HepG2 (cell line): ENCODE results near the gene R3HDM4. TPM values are rescaled to one million over a fixed set of nuclear protein-coding genes. Genes with fewer than 3 reads are reported as not detected.

ENCODE experiments used
- BCL6 ChIP-seq: IDR thresholded peaks from 2 replicates; pipeline ENCODE4 v1.6.1; 2016; ENCODE audit warnings: missing genetic modification reagents, missing compliant biosample characterization
- FIP1L1 ChIP-seq: fragments of 200-400 bp; formaldehyde crosslinking; IDR thresholded peaks from 2 replicates; pipeline ENCODE4 v1.6.1; 2018; ENCODE audit warnings: low read depth, mild to moderate bottlenecking, low read length, moderate library complexity, borderline replicate concordance; ENCODE audit not compliant: insufficient read depth
- FOSL1 ChIP-seq: sonication (generic); formaldehyde crosslinking; IDR thresholded peaks from 2 replicates; pipeline ENCODE4 v1.9.0; 2021; ENCODE audit warnings: missing genetic modification reagents, borderline replicate concordance
- FOXA1 ChIP-seq, 2 experiments: fragments of 450-650 bp in 1 of 2; sonication (generic) in 1 of 2; formaldehyde crosslinking in 1 of 2; IDR thresholded peaks; 2 replicates each; pipeline versions ENCODE4 v1.4.0 to v1.6.1; 2016 to 2020; ENCODE audit warnings: missing genetic modification reagents in 1 of 2
- MIER3 ChIP-seq: IDR thresholded peaks from 2 replicates; pipeline ENCODE4 v1.6.1; 2016; ENCODE audit warnings: missing compliant biosample characterization, borderline replicate concordance
- SOX13 ChIP-seq, 3 experiments: fragments of 450-650 bp in 1 of 3; sonication (generic) in 1 of 3; formaldehyde crosslinking in 1 of 3; IDR thresholded peaks in 2 of 3; conservative IDR thresholded peaks in 1 of 3; 2 replicates each; pipeline versions ENCODE4 v1.5.0 to v1.6.1; 2016 to 2020; ENCODE audit warnings: antibody characterized with exemption in 1 of 3, mild to moderate bottlenecking in 1 of 3, missing compliant biosample characterization in 1 of 3, missing genetic modification reagents in 1 of 3, moderate library complexity in 1 of 3
- SP140L ChIP-seq: sonication (generic); formaldehyde crosslinking; IDR thresholded peaks from 2 replicates; pipeline ENCODE4 v1.4.0; 2020; ENCODE audit warnings: missing genetic modification reagents, borderline replicate concordance
- YY1 ChIP-seq: IDR thresholded peaks from 2 replicates; pipeline ENCODE4 v1.6.1; 2011; ENCODE audit warnings: low read length, low read depth, moderate library complexity, mild to moderate bottlenecking; ENCODE audit not compliant: insufficient read depth, insufficient replicate concordance
- ZNF20 ChIP-seq: sonication (generic); formaldehyde crosslinking; IDR thresholded peaks from 2 replicates; pipeline ENCODE4 v1.4.0; 2020; ENCODE audit warnings: mild to moderate bottlenecking, moderate library complexity, missing genetic modification reagents
- ZNF205 ChIP-seq: IDR thresholded peaks from 2 replicates; pipeline ENCODE4 v1.6.1; 2018; ENCODE audit warnings: missing biosample characterization, missing genetic modification reagents
- ZNF746 ChIP-seq: sonication (generic); formaldehyde crosslinking; IDR thresholded peaks from 2 replicates; pipeline ENCODE4 v1.8.0; 2022; ENCODE audit warnings: mild to moderate bottlenecking, missing genetic modification reagents
- ZNF782 ChIP-seq: sonication (generic); formaldehyde crosslinking; IDR thresholded peaks from 2 replicates; pipeline ENCODE4 v1.4.0; 2020; ENCODE audit warnings: missing genetic modification reagents, mild to moderate bottlenecking, borderline replicate concordance
- polyA plus RNA-seq, 8 experiments: library from polyadenylated mRNA; depleted of rRNA in 3 of 8; stranded (reverse) in 7 of 8; unstranded in 1 of 8; fragments of >200 nt; fragmentation: Illumina TruSeq in 4 of 8; extraction: Trizol in 4 of 8; gene quantifications; 2 replicates each; pipeline versions ENCODE4 v1.2.1 to v1.2.3, GENCODE V29; 2011 to 2016; ENCODE audit warnings: low read depth in 4 of 8, missing spikeins in 1 of 8, mixed read lengths in 1 of 8; ENCODE audit not compliant: insufficient read depth in 1 of 8
- total RNA-seq, 5 experiments: library from RNA; depleted of rRNA; stranded (reverse); fragments of >200 nt; fragmentation: Illumina TruSeq; extraction: Trizol; gene quantifications; 2 replicates each; pipeline ENCODE4 v1.2.3, GENCODE V29; 2016; ENCODE audit warnings: low read depth in 1 of 5
- TF ChIP-seq, protein P1 (sequence below): sonication (generic); formaldehyde crosslinking; IDR thresholded peaks from 2 replicates; pipeline ENCODE4 v1.8.0; 2022; ENCODE audit warnings: mild to moderate bottlenecking, missing genetic modification reagents
- TF ChIP-seq, protein P2 (sequence below): IDR thresholded peaks from 2 replicates; pipeline ENCODE4 v1.6.1; 2012; ENCODE audit warnings: low read length, improper control_type of control experiment
- TF ChIP-seq, protein P3 (sequence below): sonication (generic); formaldehyde crosslinking; IDR thresholded peaks from 2 replicates; pipeline ENCODE4 v1.5.0; 2020; ENCODE audit warnings: missing genetic modification reagents
- TF ChIP-seq, protein P4 (sequence below): sonication (generic); formaldehyde crosslinking; IDR thresholded peaks from 2 replicates; pipeline ENCODE4 v1.4.0; 2020; ENCODE audit warnings: missing genetic modification reagents, mild to moderate bottlenecking, borderline replicate concordance

The R3HDM4 gene
- total and polyA plus RNA-seq, 2 of the 13 experiments (the other 11 are each of a cell fraction or from before 2014, with no cell fraction given), result 26.2 to 26.9 TPM

GRCh38 chr19:958967-959855 is 46.2 kb upstream of the R3HDM4 start (continued):
- TF ChIP-seq, protein P1, sequence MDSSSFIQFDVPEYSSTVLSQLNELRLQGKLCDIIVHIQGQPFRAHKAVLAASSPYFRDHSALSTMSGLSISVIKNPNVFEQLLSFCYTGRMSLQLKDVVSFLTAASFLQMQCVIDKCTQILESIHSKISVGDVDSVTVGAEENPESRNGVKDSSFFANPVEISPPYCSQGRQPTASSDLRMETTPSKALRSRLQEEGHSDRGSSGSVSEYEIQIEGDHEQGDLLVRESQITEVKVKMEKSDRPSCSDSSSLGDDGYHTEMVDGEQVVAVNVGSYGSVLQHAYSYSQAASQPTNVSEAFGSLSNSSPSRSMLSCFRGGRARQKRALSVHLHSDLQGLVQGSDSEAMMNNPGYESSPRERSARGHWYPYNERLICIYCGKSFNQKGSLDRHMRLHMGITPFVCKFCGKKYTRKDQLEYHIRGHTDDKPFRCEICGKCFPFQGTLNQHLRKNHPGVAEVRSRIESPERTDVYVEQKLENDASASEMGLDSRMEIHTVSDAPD (CRISPR knock-in tag), result 0 out of 2 replicates have a peak, but pooled peaks have one; percentile 32
- TF ChIP-seq ZNF20 (CRISPR knock-in tag), result no peak
- TF ChIP-seq FOSL1, result peak; percentile 48; the same call in 1 of the 2 replicates
- 0 out of 2 replicates have a peak, but pooled peaks have one; percentile 31 for TF ChIP-seq ZNF205
- no peak for TF ChIP-seq SOX13 (IDR thresholded peaks at IDR 0.05)
- TF ChIP-seq SOX13 (CRISPR knock-in tag; conservative IDR thresholded peaks at IDR 0.05 in 1 of 2, IDR thresholded peaks at IDR 0.05 in 1 of 2), result no peak
- TF ChIP-seq YY1, result no peak
- TF ChIP-seq FIP1L1, result 0 out of 2 replicates have a peak, but pooled peaks have one; percentile 37
- no peak for TF ChIP-seq MIER3 (CRISPR knock-in tag)
- TF ChIP-seq, protein P2, sequence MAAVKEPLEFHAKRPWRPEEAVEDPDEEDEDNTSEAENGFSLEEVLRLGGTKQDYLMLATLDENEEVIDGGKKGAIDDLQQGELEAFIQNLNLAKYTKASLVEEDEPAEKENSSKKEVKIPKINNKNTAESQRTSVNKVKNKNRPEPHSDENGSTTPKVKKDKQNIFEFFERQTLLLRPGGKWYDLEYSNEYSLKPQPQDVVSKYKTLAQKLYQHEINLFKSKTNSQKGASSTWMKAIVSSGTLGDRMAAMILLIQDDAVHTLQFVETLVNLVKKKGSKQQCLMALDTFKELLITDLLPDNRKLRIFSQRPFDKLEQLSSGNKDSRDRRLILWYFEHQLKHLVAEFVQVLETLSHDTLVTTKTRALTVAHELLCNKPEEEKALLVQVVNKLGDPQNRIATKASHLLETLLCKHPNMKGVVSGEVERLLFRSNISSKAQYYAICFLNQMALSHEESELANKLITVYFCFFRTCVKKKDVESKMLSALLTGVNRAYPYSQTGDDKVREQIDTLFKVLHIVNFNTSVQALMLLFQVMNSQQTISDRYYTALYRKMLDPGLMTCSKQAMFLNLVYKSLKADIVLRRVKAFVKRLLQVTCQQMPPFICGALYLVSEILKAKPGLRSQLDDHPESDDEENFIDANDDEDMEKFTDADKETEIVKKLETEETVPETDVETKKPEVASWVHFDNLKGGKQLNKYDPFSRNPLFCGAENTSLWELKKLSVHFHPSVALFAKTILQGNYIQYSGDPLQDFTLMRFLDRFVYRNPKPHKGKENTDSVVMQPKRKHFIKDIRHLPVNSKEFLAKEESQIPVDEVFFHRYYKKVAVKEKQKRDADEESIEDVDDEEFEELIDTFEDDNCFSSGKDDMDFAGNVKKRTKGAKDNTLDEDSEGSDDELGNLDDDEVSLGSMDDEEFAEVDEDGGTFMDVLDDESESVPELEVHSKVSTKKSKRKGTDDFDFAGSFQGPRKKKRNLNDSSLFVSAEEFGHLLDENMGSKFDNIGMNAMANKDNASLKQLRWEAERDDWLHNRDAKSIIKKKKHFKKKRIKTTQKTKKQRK, result no peak
- TF ChIP-seq FOXA1 (IDR thresholded peaks at IDR 0.05), result no peak
- TF ChIP-seq FOXA1 (CRISPR knock-in tag; IDR thresholded peaks at IDR 0.05), result peak; percentile 38; the same call in 1 of the 2 replicates
- no peak for TF ChIP-seq SP140L (CRISPR knock-in tag)
- TF ChIP-seq BCL6, result no peak
- no peak for TF ChIP-seq ZNF782
- TF ChIP-seq, protein P3, sequence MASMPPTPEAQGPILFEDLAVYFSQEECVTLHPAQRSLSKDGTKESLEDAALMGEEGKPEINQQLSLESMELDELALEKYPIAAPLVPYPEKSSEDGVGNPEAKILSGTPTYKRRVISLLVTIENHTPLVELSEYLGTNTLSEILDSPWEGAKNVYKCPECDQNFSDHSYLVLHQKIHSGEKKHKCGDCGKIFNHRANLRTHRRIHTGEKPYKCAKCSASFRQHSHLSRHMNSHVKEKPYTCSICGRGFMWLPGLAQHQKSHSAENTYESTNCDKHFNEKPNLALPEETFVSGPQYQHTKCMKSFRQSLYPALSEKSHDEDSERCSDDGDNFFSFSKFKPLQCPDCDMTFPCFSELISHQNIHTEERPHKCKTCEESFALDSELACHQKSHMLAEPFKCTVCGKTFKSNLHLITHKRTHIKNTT, result no peak
- TF ChIP-seq, protein P4, sequence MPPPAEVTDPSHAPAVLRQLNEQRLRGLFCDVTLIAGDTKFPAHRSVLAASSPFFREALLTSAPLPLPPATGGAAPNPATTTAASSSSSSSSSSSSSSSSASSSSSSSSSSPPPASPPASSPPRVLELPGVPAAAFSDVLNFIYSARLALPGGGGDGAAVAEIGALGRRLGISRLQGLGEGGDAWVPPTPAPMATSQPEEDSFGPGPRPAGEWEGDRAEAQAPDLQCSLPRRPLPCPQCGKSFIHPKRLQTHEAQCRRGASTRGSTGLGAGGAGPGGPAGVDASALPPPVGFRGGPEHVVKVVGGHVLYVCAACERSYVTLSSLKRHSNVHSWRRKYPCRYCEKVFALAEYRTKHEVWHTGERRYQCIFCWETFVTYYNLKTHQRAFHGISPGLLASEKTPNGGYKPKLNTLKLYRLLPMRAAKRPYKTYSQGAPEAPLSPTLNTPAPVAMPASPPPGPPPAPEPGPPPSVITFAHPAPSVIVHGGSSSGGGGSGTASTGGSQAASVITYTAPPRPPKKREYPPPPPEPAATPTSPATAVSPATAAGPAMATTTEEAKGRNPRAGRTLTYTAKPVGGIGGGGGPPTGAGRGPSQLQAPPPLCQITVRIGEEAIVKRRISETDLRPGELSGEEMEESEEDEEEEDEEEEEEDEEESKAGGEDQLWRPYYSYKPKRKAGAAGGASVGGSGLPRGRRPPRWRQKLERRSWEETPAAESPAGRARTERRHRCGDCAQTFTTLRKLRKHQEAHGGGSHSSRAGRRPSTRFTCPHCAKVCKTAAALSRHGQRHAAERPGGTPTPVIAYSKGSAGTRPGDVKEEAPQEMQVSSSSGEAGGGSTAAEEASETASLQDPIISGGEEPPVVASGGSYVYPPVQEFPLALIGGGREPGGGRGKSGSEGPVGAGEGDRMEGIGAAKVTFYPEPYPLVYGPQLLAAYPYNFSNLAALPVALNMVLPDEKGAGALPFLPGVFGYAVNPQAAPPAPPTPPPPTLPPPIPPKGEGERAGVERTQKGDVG (CRISPR knock-in tag), result peak; percentile 23; the same call in 1 of the 2 replicates
- TF ChIP-seq ZNF746 (CRISPR knock-in tag), result 0 out of 2 replicates have a peak, but pooled peaks have one; percentile 28
